Activated T-cell treated with anti-CD3 and anti-CD28 coated beads for 1 hour (primary cell): Measurements from ENCODE around the gene FANCI.

ENCODE experiments used
- DNase-seq: peaks from one replicate; pipeline ENCODE4 v3.0.0-alpha.2; 2020; ENCODE audit warnings: low read depth

The FANCI gene

GRCh38 chr15:89307046-89307587, 63.3 kb downstream of the FANCI start:
- no peak for DNase-seq

DNA sequence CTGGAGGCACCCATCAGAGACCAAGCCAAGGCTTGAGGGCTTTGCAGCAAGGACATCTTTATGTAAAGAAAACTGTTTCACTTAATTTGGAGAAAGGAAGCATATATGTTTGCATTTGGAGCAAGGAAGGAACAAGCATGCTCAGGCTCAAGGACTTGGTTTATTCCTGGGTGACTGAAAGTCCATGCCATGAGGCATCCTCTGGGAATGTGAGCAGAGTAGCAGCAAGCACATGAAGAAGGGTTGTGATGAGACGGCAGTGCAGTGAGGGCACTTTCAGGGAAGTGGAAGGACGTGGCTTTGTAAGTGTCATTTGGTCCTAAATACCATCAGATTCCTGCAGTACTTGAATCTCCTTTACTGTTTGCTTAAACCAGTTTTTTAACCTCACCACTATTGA, 64.0 kb downstream of the FANCI start:
- DNase-seq: no peak

DNA sequence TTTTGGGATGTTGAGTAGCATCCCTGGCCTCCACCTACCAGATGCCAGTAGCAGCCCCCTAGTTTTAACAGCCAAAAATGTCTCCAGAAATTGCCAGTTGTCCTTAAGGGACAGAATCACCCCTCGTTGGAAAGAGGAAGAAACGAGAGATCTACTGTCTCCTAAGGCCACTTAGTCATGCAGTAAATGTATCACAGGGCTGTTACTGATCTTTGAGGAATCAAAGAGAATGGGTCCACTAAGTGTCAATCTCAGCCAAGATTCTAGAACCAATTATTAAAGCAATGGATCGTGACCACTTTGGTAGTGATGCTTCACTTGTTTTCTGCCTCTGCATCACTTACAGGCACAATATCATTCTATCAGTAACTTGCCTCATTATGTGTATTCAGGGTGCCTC, 64.5 kb downstream of the FANCI start:
- no peak for DNase-seq

- DNase-seq: no peak
Measured at GRCh38 chr15:89309993-89310392, 66.2 kb downstream of the FANCI start.

- DNase-seq: no peak
Measured at GRCh38 chr15:89315375-89315929, 71.7 kb downstream of the FANCI start.

DNA sequence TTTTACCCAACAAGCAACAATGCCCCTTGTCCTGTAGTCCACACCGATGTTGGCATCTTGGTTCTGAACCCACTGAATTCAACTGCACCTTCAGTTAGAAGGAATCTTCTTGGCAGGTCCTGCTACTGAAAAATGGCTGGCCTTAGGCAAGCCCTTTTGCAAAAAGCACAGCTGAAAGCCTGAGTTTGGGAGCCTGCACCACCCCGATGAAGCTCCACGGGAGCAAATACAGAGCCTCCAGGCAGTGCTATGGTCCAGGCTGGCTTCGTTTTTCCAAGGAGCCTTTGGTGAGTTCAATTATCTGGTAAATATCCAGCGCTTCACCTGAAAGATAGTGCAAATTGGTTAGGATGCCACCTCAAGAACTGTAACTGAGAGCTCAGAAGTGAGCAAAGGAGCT, 72.7 kb downstream of the FANCI start:
- no peak for DNase-seq

DNA sequence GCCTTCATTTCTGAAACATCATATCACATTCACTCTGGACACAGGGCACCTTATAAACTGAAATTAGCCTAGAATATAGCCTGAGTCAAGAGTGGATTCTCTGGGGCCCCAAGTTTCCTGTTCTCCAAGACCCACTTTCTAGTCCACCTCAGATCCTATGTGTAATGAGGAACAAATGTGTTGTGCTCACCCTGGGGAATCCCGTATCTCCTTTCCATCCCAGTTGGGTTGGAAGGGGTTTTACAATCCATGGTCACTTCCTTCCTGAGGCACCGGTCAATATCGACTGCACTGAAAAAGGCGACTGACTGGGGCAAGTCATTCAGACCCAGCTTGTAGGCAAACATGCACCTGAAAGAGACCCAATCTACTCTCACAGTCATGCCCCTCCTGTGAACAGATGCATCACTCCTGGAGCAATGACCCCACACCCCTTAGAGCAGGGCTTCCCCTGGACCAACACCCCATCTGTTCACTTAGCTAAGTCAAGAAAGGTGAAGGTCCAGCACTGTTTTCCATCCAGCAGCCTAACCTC, 73.5 kb downstream of the FANCI start:
- DNase-seq: no peak

- DNase-seq: no peak
Measured at GRCh38 chr15:89319678-89320077, 75.9 kb downstream of the FANCI start.

DNA sequence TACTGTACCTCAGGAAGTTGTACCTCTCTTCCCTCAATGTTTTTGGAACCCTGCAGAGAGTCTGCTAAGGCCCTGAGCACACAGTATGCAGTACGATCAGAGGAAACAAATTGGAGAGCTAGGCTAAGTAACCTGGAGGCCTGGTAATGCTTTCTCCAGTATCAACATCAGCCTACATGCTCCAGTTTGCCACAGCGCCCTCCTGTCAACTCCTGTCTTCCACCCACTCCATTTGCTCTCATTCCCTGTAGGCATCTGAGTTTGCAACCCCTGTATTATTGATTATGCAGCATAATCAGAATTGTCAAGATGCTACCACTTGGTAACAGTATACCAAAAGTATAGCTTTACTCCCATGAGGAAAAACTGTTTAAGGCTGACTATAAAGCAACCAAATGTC, 76.4 kb downstream of the FANCI start:
- no peak for DNase-seq

- DNase-seq: no peak
Measured at GRCh38 chr15:89321521-89322410, 78.0 kb downstream of the FANCI start.

- no peak for DNase-seq
Measured at GRCh38 chr15:89322822-89323221, 79.0 kb downstream of the FANCI start.

GRCh38 chr15:89323825-89324224, 80.0 kb downstream of the FANCI start:
- no peak for DNase-seq

GRCh38 chr15:89325039-89325803, 81.4 kb downstream of the FANCI start:
- DNase-seq: no peak

DNA sequence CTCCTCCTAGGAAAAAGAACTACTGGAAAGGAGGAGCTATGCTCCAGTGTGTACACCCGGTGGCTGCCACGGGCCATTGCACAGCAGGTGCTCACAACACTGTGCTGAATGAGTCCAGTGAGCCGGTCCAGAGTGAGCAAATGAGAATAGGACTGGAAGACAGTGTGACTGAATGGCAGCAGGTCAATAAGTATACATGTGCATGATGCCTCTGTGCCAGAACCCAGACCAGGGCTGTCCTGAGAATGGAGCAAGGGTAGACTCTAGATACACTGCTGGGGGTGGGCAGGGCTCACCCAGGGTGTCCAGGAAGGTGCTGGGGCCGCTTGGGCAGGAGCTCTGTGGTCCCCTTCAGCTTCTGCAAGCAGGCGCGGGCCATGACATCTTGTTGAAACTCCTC, 82.5 kb downstream of the FANCI start:
- DNase-seq: no peak

- no peak for DNase-seq
Measured at GRCh38 chr15:89327113-89327512, 83.3 kb downstream of the FANCI start.

DNA sequence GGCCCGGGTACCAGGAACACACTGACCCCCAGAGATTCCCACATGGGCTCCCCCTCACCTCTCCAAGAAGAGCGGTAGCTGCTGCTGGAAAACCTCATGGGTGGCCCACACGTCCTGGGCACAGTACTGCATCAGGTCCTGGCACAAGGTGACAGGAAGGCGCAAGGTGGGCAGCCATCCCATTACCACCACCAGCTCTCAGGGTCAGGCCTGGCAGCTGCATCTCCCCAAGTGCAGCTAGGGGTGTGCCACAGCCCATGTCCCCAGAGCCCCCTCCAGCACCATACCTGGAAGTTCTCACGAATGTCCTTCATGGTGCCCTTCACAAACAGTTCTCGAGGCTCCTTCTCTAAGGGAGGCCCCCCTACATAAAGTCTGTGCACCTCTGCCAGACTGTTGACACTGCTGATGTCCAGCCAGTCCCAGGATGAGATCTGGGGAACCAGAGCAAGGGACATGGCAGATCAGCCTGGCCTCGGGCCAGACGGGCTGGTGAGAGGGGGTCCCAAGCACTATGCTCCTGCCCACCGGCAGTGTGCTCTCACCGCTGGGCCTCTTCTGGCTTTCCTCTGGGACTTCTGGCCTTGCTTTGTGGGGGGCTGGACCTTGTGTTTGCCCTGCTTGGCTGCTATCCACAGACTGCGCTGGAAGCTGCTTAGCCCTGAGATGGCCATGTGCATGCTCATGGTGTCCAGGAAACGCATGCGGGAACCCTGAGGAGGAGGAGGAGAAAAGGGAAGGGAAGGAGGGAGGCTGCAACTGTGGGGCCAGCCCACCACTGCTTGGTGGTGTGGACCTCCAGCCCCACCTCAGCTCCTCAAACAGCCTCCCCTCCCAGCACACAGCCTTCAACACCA, 84.8 kb downstream of the FANCI start:
- no peak for DNase-seq

DNA sequence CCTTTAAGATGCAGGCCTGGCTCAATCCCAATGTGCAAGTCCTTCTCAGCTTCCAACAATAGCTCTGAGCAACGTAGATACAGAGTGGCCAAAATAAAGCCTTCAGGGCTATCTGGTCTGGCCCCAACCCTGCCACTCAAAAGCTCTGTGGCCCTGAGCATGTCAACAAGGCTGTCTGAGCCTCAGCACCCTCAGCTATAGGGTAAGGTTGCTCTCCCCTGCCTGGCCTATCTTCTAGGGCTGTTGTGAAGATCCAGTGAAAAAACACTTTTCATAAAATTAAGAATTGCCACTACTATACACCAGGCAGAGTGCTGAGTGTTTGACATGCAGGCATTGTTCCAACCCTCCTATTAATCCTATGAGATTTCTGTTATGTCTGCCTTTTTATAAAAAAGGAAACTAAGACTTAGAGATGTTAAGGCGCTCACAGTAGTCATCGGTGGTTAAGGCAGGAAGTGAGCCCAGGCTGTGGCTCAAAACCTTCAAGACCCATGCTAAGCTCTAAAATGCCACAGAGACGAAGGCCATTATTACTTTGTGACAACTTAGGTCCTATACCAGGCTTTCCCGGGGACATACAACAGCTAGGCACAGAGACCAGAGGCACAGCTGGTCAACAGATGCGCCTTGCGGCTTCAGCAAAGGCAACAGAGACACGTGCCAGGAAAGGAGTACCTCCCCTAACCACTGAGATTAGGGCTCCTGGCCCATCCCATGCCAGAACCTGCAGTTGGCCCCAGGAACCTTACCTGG, 85.7 kb downstream of the FANCI start:
- DNase-seq: no peak

- no peak for DNase-seq
Measured at GRCh38 chr15:89330119-89330518, 86.3 kb downstream of the FANCI start.

DNA sequence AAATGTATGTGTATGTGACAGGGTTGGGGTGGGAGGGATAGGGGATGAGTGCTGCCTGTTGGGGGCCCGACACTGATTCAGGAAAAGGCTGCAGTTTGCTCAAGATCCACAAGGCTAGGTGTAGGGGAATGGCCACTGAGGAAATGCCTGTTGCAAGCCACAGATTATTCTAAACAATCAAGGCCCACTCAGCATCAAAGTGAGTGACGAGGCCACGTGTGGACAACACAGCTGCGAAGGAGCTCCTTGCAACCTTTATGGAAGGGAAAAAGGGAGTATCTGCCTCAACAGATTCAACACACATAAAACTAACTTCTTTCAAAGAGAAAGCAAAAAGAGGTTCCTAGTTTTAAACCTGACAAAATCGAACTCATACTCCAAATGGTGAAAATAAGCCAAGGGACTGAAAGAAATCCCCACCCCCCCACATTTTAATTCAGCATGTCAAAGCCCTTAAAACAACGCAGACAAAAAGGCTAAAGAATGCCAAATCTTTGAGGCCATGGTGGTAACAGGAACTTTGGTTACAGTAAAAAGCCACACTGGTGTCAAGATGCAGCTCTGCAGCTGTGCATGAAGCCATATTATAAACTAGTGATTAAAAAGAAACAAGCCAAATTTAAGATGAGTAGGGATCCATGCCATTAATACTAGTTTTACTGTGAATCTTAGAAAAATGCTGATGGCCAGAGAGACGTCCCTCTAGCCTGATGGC, 87.3 kb downstream of the FANCI start:
- DNase-seq: no peak

GRCh38 chr15:89332446-89332845, 88.7 kb downstream of the FANCI start:
- DNase-seq: no peak
